HG02884 (cell line): ENCODE measurements around the gene ARHGAP36.

Source experiments
- ATAC-seq: cut with Tn5 transposase; IDR thresholded peaks from one replicate; pipeline ENCODE4 v1.9.1; 2021; ENCODE audit warnings: mild to moderate bottlenecking, moderate library complexity; ENCODE audit not compliant: unreplicated experiment

ARHGAP36 gene

GRCh38 chrX:131068945-131069719, 11.0 kb downstream of the ARHGAP36 start:
- no peak for ATAC-seq

- no peak for ATAC-seq
Measured at GRCh38 chrX:131072871-131073571, 14.9 kb downstream of the ARHGAP36 start.

- ATAC-seq: no peak
Measured at GRCh38 chrX:131073607-131074006, 15.5 kb downstream of the ARHGAP36 start.

DNA sequence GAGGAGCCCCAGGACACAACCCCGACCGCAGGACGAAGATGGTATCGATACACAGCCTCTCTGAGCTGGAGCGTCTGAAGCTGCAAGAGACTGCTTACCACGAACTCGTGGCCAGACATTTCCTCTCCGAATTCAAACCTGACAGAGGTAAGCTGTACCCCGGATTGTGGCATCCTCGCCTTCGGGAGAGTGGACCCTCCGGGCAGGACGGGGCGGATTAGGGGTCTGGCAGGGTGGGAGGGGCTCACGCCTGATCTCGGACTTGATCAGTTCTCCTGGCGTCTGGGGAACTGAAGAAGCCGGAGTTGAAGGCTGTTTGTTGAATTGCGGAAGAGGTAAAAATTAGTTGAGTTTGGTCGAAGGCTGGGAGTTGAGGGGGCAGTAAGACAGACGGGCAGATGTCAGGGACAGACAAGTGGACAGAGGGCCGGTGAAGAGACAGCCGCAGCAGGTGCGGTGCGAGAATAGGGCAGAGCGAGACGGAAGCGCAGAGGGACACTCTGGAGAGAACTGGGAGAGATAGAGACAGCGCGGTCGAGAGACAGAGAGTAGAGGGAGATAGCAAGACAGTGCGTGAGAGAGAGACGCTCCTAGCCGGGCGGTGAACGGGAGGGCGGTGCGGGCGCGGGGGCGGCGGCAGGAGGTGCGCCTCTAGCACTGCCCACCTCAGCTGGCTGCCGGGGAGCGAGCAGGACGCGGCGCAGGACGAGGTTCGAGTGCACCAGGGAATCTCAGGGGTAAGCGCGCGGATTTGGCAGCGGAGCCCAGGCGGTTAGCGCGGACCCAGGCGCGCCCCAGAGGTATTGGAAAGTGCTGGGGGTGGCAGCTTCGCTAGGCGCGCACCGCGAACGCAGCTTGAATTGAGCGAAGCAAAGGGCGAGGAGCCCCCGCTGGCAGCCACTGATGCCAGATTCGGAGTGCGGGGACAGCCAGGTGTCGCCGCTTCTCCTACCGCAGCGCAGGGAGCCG, 23.9 kb downstream of the ARHGAP36 start:
- no peak for ATAC-seq

GRCh38 chrX:131083510-131084142, 25.5 kb downstream of the ARHGAP36 start:
- no peak for ATAC-seq

GRCh38 chrX:131084145-131084544, 26.0 kb downstream of the ARHGAP36 start:
- ATAC-seq: no peak

- no peak for ATAC-seq
Measured at GRCh38 chrX:131136776-131137175, 78.6 kb downstream of the ARHGAP36 start.

- ATAC-seq: no peak
Measured at GRCh38 chrX:131139072-131139471, 80.9 kb downstream of the ARHGAP36 start.
